HepG2 (cell line): Measurements from ENCODE around the gene ZNF735. TPM values are rescaled to one million over a fixed set of nuclear protein-coding genes. Genes with fewer than 3 reads are reported as not detected.

Experiments
- CCAR2 ChIP-seq: fragments of 200-400 bp; formaldehyde crosslinking; optimal IDR thresholded peaks from 2 replicates; pipeline ENCODE3; 2018; ENCODE audit warnings: low read depth, mild to moderate bottlenecking, low read length, moderate library complexity
- PAWR ChIP-seq: sonication (generic); formaldehyde crosslinking; IDR thresholded peaks from 2 replicates; pipeline ENCODE4 v1.4.0; 2020; ENCODE audit warnings: missing genetic modification reagents, mild to moderate bottlenecking, borderline replicate concordance
- ZNF383 ChIP-seq: sonication (generic); formaldehyde crosslinking; IDR thresholded peaks from 2 replicates; pipeline ENCODE4 v1.4.0; 2020; ENCODE audit warnings: missing genetic modification reagents, mild to moderate bottlenecking, borderline replicate concordance
- ZNF44 ChIP-seq: sonication (generic); formaldehyde crosslinking; IDR thresholded peaks from 2 replicates; pipeline ENCODE4 v1.5.1; 2020; ENCODE audit warnings: mild to moderate bottlenecking, missing genetic modification reagents
- ZNF768 ChIP-seq: sonication (generic); formaldehyde crosslinking; IDR thresholded peaks from 2 replicates; pipeline ENCODE4 v1.4.0; 2020; ENCODE audit warnings: missing genetic modification reagents
- ZNF772 ChIP-seq: sonication (generic); formaldehyde crosslinking; IDR thresholded peaks from 2 replicates; pipeline ENCODE4 v1.5.0; 2020; ENCODE audit warnings: mild to moderate bottlenecking, missing genetic modification reagents
- polyA plus RNA-seq, 8 experiments: library from polyadenylated mRNA; depleted of rRNA in 3 of 8; stranded (reverse) in 7 of 8; unstranded in 1 of 8; fragments of >200 nt; fragmentation: Illumina TruSeq in 4 of 8; extraction: Trizol in 4 of 8; gene quantifications; 2 replicates each; pipeline versions ENCODE4 v1.2.1 to v1.2.3, GENCODE V29; 2011 to 2016; ENCODE audit warnings: low read depth in 4 of 8, missing spikeins in 1 of 8, mixed read lengths in 1 of 8; ENCODE audit not compliant: insufficient read depth in 1 of 8
- total RNA-seq, 5 experiments: library from RNA; depleted of rRNA; stranded (reverse); fragments of >200 nt; fragmentation: Illumina TruSeq; extraction: Trizol; gene quantifications; 2 replicates each; pipeline ENCODE4 v1.2.3, GENCODE V29; 2016; ENCODE audit warnings: low read depth in 1 of 5

Gene ZNF735
- total and polyA plus RNA-seq, 2 of the 13 experiments (the other 11 are each of a cell fraction or from before 2014, with no cell fraction given): not detected

- TF ChIP-seq ZNF772 (CRISPR knock-in tag) (no peak), ZNF383 (CRISPR knock-in tag) (no peak), ZNF768 (CRISPR knock-in tag) (no peak), PAWR (no peak), ZNF44 (CRISPR knock-in tag) (no peak), CCAR2 (no peak)
Observed at GRCh38 chr7:64266341-64266919, 59.4 kb downstream of the ZNF735 start (continued).

Other genes starting within 250 kb of the ZNF735 start
- not detected in 2 replicates for gene ZNF722, start 208.4 kb upstream of the ZNF735 start, total RNA-seq (2016; rRNA removed; fragmentation: Illumina TruSeq; extraction: Trizol)
- gene ZNF722, start 208.4 kb upstream of the ZNF735 start, polyA plus RNA-seq (2011; rRNA removed): not detected in 2 replicates
- not detected in 2 replicates for gene ZNF727, start 161.8 kb upstream of the ZNF735 start, total RNA-seq (2016; rRNA removed; fragmentation: Illumina TruSeq; extraction: Trizol)
- gene ZNF727, start 161.8 kb upstream of the ZNF735 start, polyA plus RNA-seq (2011; rRNA removed): not detected in 2 replicates
- gene ZNF679, start 21.3 kb downstream of the ZNF735 start, total RNA-seq (2016; rRNA removed; fragmentation: Illumina TruSeq; extraction: Trizol): not detected in 2 replicates
- gene ZNF679, start 21.3 kb downstream of the ZNF735 start, polyA plus RNA-seq (2011; rRNA removed): not detected in 2 replicates
- not detected in 2 replicates for gene ZNF736, start 106.8 kb downstream of the ZNF735 start, total RNA-seq (2016; rRNA removed; fragmentation: Illumina TruSeq; extraction: Trizol)
- gene ZNF736, start 106.8 kb downstream of the ZNF735 start, polyA plus RNA-seq (2011; rRNA removed): not detected in 2 replicates